ENCODE results near the gene RPS14. TPM values are rescaled to one million over a fixed set of nuclear protein-coding genes. Genes with fewer than 3 reads are reported as not detected.
A peak's percentile ranks its signal among the peaks of the same experiment; 100 is the strongest.

RPS14 gene
- total and polyA plus RNA-seq, 2 donors from 2014 or later: 1,504 to 1,994 TPM

GRCh38 chr5:150410524-150411244 is 38.9 kb downstream of the RPS14 start:
- intact Hi-C loops (cut with DNase I): no loop called here
- Histone ChIP-seq H3K9ac (ENCODE audit: low read length in 3 of 3) (peak overlapping the region; percentile 12 to 80 (median 72)), H3K4me1 (ENCODE audit: control insufficient read depth in 2 of 3, insufficient read depth in 2 of 3, low read depth in 1 of 3, low read length in 3 of 3) (peaks cover 0 to 32% (median 17%) of the 10 kb centered on the region in 3 donors), H3K27ac (ENCODE audit: low read depth in 2 of 2, low read length in 2 of 2) (peak overlapping the region; percentile 84 to 98), H3K4me3 (ENCODE audit: low read length in 3 of 3) (peak overlapping the region; percentile 40 to 92 (median 79)), H3K27me3 (ENCODE audit: control insufficient read depth, insufficient read depth, low read length) (no peaks in the 10 kb centered on the region), H3K36me3 (ENCODE audit: control insufficient read depth in 2 of 3, insufficient read depth in 3 of 3, low read length in 3 of 3) (peaks cover 0 to 7% (median 7%) of the 10 kb centered on the region in 3 donors), H3K9me3 (ENCODE audit: control insufficient read depth in 2 of 3, insufficient read depth in 1 of 3, low read length in 3 of 3) (no peaks in the 10 kb centered on the region)
- DNase-seq: peak in 4 of 5 donors; percentile 72 to 94 (median 81)
- FAIRE-seq: peak; percentile 82
- TF ChIP-seq, protein P1, sequence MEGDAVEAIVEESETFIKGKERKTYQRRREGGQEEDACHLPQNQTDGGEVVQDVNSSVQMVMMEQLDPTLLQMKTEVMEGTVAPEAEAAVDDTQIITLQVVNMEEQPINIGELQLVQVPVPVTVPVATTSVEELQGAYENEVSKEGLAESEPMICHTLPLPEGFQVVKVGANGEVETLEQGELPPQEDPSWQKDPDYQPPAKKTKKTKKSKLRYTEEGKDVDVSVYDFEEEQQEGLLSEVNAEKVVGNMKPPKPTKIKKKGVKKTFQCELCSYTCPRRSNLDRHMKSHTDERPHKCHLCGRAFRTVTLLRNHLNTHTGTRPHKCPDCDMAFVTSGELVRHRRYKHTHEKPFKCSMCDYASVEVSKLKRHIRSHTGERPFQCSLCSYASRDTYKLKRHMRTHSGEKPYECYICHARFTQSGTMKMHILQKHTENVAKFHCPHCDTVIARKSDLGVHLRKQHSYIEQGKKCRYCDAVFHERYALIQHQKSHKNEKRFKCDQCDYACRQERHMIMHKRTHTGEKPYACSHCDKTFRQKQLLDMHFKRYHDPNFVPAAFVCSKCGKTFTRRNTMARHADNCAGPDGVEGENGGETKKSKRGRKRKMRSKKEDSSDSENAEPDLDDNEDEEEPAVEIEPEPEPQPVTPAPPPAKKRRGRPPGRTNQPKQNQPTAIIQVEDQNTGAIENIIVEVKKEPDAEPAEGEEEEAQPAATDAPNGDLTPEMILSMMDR (IDR thresholded peaks at IDR 0.05; ENCODE audit: borderline replicate concordance, extremely low read depth, insufficient read depth): no peak

GRCh38 chr5:150409638-150410523 is 39.7 kb downstream of the RPS14 start:
- H3K9ac ChIP-seq (ENCODE audit: low read length in 3 of 3): peak overlapping the region in 2 of 3 donors; percentile 72 to 80
- no peaks in the 10 kb centered on the region for H3K9me3 ChIP-seq (ENCODE audit: control insufficient read depth in 2 of 3, insufficient read depth in 1 of 3, low read length in 3 of 3)
- H3K36me3 ChIP-seq (ENCODE audit: control insufficient read depth in 2 of 3, insufficient read depth in 3 of 3, low read length in 3 of 3): peaks cover 0 to 14% (median 11%) of the 10 kb centered on the region in 3 donors
- H3K4me1 ChIP-seq (ENCODE audit: control insufficient read depth in 2 of 3, insufficient read depth in 2 of 3, low read depth in 1 of 3, low read length in 3 of 3): peaks cover 0 to 32% (median 17%) of the 10 kb centered on the region in 3 donors
- no peaks in the 10 kb centered on the region for H3K27me3 ChIP-seq (ENCODE audit: control insufficient read depth, insufficient read depth, low read length)
- FAIRE-seq (no peak), DNase-seq (peak; percentile 85 to 96 (median 88))
- peak overlapping the region; percentile 5 to 79 (median 78) for H3K4me3 ChIP-seq (ENCODE audit: low read length in 3 of 3)
- H3K27ac ChIP-seq (ENCODE audit: low read depth in 2 of 2, low read length in 2 of 2): peak overlapping the region; percentile 84 to 98
- TF ChIP-seq, protein P1 (IDR thresholded peaks at IDR 0.05; ENCODE audit: borderline replicate concordance, extremely low read depth, insufficient read depth): no peak
- intact Hi-C loops (cut with DNase I): no loop called here

DNA sequence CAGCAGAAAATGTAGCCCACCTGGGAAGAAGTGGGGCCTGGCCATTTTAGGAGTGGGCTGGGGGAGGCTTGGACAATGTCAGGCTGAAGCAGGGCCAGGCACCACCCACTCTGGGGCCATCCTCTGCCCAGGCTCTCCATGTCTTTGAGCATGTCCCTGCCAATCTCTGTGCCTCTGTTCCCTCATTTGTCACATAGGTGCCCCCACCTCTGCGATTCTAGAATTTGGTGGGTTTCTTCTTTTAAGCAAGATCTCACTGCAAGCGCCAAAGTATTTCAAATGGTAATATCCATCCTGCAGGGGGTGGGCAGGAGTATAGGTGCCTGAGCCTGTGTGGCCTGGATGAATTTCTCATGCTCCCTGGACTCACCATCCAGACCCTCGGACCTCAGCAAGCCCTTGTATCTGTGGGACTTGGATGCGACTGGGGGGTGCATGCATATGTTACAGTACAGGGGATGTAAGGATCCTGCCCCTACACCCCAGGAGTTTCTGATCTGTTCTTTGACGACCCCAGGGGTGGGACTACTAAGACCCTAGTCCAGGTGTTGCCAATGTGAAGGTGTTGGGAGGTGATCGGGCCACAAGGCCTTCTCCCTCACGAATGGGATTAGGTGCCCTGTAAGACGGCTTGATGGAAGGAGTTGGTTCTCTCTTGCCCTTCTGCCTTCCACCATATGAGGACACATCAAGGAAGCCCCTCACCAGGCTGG is 41.2 kb downstream of the RPS14 start:
- Histone ChIP-seq H3K9me3 (ENCODE audit: control insufficient read depth in 2 of 3, insufficient read depth in 1 of 3, low read length in 3 of 3) (no peaks in the 10 kb centered on the region), H3K4me1 (ENCODE audit: control insufficient read depth in 2 of 3, insufficient read depth in 2 of 3, low read depth in 1 of 3, low read length in 3 of 3) (peaks cover 0 to 30% (median 15%) of the 10 kb centered on the region in 3 donors), H3K4me3 (ENCODE audit: low read length in 3 of 3) (peak overlapping the region in 1 of 3 donors; percentile 35), H3K9ac (ENCODE audit: low read length in 3 of 3) (peak overlapping the region in 1 of 3 donors; percentile 17), H3K27me3 (ENCODE audit: control insufficient read depth, insufficient read depth, low read length) (no peaks in the 10 kb centered on the region), H3K36me3 (ENCODE audit: control insufficient read depth in 2 of 3, insufficient read depth in 3 of 3, low read length in 3 of 3) (peaks cover 0 to 25% (median 14%) of the 10 kb centered on the region in 3 donors), H3K27ac (ENCODE audit: low read depth in 2 of 2, low read length in 2 of 2) (peak overlapping the region; percentile 23 to 42)
- DNase-seq (no peak), FAIRE-seq (no peak)
- TF ChIP-seq, protein P1 (IDR thresholded peaks at IDR 0.05; ENCODE audit: borderline replicate concordance, extremely low read depth, insufficient read depth): no peak
- intact Hi-C loops (cut with DNase I): no loop called here
